ENCODE data around the gene CGN. TPM values are rescaled to one million over a fixed set of nuclear protein-coding genes. Genes with fewer than 3 reads are reported as not detected.
A peak's percentile ranks its signal among the peaks of the same experiment; 100 is the strongest.

CGN gene
- polyA plus RNA-seq, 1 experiment, result 0.05 TPM

DNA sequence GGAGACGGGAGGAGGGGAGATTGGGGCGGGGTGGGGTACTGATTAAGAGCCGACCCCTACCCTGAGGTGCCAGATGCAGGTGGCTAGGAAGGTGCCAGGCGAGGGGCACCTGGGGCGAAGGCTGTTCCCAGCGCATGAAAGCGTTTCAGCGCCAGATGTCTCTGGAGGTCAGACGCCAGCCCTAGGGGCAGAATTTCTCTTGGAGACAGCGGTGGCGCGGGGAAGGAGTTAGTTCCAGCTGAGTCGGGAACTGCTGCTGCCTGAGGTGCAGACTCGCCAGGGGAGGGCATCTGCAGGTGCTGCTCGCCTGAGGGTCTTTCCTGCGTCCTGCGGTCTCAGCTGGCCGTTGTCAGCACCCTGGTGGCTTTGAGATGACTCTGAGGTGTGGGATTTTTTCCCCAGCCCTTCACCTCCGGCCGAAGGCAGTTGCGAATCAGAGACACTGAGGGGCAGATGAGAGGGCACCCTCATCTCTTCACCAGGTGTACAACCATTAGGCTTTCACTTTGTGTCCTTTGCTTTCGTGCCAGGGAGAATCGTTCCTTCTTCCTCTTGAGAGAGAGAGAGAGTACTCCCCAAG is 539 bp downstream of the CGN start:
- no peak for DNase-seq (ENCODE audit: low read depth)
- TF ChIP-seq, protein P1, sequence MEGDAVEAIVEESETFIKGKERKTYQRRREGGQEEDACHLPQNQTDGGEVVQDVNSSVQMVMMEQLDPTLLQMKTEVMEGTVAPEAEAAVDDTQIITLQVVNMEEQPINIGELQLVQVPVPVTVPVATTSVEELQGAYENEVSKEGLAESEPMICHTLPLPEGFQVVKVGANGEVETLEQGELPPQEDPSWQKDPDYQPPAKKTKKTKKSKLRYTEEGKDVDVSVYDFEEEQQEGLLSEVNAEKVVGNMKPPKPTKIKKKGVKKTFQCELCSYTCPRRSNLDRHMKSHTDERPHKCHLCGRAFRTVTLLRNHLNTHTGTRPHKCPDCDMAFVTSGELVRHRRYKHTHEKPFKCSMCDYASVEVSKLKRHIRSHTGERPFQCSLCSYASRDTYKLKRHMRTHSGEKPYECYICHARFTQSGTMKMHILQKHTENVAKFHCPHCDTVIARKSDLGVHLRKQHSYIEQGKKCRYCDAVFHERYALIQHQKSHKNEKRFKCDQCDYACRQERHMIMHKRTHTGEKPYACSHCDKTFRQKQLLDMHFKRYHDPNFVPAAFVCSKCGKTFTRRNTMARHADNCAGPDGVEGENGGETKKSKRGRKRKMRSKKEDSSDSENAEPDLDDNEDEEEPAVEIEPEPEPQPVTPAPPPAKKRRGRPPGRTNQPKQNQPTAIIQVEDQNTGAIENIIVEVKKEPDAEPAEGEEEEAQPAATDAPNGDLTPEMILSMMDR (IDR thresholded peaks at IDR 0.05; ENCODE audit: insufficient read depth, low read depth, low read length), result no peak
- H3K4me3 ChIP-seq (ENCODE audit: low read depth, low read length), result peak overlapping the region; percentile 47
- ChIA-PET CTCF (interaction anchor here (1.0 kb wide), 1 partner anchor 211 kb away, joined by 4 read pairs; no protein-coding TSS in a partner anchor), POLR2A (no interaction called here)
- no peaks in the 10 kb centered on the region for H3K36me3 ChIP-seq (ENCODE audit: control insufficient read depth, insufficient read depth, low read length)
- H3K27me3 ChIP-seq (ENCODE audit: control insufficient read depth, insufficient read depth, low read length), result peaks cover 19% of the 10 kb centered on the region

DNA sequence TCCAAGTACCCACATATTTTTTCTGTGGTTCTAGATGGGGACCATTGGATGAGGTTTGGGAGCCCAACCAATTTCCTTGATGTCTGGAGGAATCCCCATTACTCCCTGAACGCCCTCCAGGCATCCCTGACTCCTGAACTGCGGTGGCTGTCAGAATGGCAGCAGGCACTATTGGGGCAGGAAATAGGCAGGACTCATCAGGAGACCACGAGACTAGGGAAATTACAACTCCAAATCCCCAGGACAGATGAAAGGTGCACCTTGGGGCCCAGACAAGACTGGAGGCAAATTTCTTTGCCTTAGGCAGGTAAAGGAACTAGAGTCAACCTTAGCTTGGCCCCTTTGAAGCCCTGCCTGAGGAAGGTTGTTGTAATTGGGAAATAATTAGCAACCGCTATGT is 1.1 kb downstream of the CGN start:
- DNase-seq (ENCODE audit: low read depth), result no peak
- CTCF ChIA-PET, result no interaction called here
- POLR2A ChIA-PET, result no interaction called here
- TF ChIP-seq, protein P1 (IDR thresholded peaks at IDR 0.05; ENCODE audit: insufficient read depth, low read depth, low read length), result no peak
- Histone ChIP-seq H3K36me3 (ENCODE audit: control insufficient read depth, insufficient read depth, low read length) (no peaks in the 10 kb centered on the region), H3K27me3 (ENCODE audit: control insufficient read depth, insufficient read depth, low read length) (peaks cover 19% of the 10 kb centered on the region), H3K4me3 (ENCODE audit: low read depth, low read length) (no peak overlapping the region)

DNA sequence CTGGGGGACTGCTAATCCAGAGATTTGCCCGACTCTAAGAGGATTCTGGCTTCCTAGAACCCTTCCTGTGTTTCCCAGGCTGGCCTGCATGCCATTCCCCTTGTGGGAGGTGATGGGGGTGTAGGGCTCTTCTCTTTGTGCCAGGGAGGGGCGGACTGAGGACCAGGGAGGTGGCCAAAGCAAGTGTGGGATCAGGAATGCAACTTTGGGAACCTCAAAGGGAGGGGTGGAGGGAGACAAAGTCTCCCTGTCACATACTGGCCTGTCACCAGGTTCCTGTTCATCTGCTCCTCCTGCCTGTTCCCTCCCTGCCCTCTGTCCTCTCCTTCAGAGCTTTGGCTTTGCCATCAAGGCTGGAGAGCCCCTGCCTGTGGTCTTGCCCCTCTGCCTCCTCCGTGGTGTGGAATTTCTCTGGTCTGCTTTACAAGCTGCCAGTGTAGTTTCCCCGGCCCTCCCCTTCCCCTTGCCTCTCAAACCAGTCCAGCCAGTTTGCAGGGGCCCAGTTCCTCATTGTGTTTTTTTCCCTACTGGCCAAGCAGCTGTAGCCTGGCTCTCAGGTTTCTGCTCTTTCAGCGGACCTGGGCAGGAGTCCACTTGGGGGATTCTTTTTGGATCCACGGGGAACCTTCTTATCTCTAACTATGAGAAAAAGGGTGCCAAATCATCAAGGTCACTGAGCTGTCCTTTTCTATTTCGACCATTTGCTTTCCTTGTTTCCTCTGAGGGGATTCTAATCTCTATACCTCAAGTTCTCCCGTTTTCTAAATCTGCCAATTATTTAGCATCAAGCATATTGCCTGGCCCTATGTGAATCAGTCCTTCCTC is 1.8 kb downstream of the CGN start:
- no peaks in the 10 kb centered on the region for H3K36me3 ChIP-seq (ENCODE audit: control insufficient read depth, insufficient read depth, low read length)
- ChIA-PET CTCF (no interaction called here), POLR2A (no interaction called here)
- H3K27me3 ChIP-seq (ENCODE audit: control insufficient read depth, insufficient read depth, low read length), result peaks cover 19% of the 10 kb centered on the region
- no peak for DNase-seq (ENCODE audit: low read depth)
- no peak overlapping the region for H3K4me3 ChIP-seq (ENCODE audit: low read depth, low read length)
- TF ChIP-seq, protein P1 (IDR thresholded peaks at IDR 0.05; ENCODE audit: insufficient read depth, low read depth, low read length), result no peak

DNA sequence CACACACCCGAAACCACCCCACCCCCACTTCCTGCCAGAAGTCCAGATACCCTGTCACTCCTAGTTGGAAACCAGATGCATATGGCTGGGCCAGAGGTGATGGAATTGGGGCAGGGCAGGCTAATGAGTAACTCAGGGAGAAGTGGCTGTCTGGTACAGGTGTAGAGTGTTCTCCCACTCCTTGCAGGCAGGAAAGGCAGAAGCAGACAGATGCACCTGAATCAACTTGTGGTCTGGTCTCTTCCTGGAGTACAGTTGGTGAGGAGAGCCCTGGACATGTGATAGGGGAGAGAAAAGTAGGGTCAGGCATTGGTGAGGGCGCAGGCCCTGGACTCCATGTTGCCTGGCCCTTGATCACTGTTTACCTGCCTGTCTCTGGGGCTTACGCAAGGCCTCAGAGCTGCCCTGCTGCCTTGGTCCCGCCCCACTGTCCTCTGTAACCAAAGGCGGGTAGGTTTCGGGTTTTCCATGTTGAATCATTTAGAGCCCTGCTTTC is 2.5 kb downstream of the CGN start:
- TF ChIP-seq, protein P1 (IDR thresholded peaks at IDR 0.05; ENCODE audit: insufficient read depth, low read depth, low read length), result no peak
- H3K36me3 ChIP-seq (ENCODE audit: control insufficient read depth, insufficient read depth, low read length), result no peaks in the 10 kb centered on the region
- H3K27me3 ChIP-seq (ENCODE audit: control insufficient read depth, insufficient read depth, low read length), result peaks cover 19% of the 10 kb centered on the region
- no peak for DNase-seq (ENCODE audit: low read depth)
- CTCF ChIA-PET, result interaction anchor here (0.6 kb wide), 1 partner anchor 11 kb away, joined by 3 read pairs; no protein-coding TSS in a partner anchor
- POLR2A ChIA-PET, result no interaction called here
- no peak overlapping the region for H3K4me3 ChIP-seq (ENCODE audit: low read depth, low read length)

DNA sequence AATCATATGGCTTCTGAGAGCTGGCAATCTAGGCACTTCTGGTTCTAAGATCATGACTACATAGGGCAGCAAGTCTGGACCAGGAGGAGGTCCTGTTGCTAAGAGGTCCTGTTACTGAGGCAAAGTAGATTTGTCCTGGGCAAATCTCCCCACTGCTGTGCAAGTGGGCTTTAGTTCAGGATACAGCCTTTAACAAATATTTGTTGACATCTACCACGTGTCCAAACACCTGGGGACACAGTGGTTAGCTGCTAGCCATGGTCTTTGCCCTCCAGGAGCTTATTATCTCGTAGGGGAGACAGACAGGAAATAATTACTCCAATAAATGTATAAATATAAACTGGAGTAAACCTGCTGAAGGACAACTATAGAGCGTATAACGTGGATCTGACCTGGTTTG is 3.2 kb downstream of the CGN start:
- Histone ChIP-seq H3K4me3 (ENCODE audit: low read depth, low read length) (no peak overlapping the region), H3K27me3 (ENCODE audit: control insufficient read depth, insufficient read depth, low read length) (peaks cover 19% of the 10 kb centered on the region), H3K36me3 (ENCODE audit: control insufficient read depth, insufficient read depth, low read length) (no peaks in the 10 kb centered on the region)
- ChIA-PET CTCF (interaction anchor here (0.6 kb wide), 1 partner anchor 12 kb away, joined by 3 read pairs; no protein-coding TSS in a partner anchor), POLR2A (no interaction called here)
- no peak for DNase-seq (ENCODE audit: low read depth)
- TF ChIP-seq, protein P1 (IDR thresholded peaks at IDR 0.05; ENCODE audit: insufficient read depth, low read depth, low read length), result no peak
